ENCODE data around the gene PLAC8L1. TPM values are rescaled to one million over a fixed set of nuclear protein-coding genes. Genes with fewer than 3 reads are reported as not detected.
A peak's percentile ranks its signal among the peaks of the same experiment; 100 is the strongest.

PLAC8L1 gene
- total and polyA plus RNA-seq, 2 of the 8 experiments (the other 6 are each of a cell fraction or from before 2014, with no cell fraction given), result 0.42 TPM; not detected in 1

GRCh38 chr5:146072595-146072994 is 32.8 kb downstream of the PLAC8L1 start:
- Histone ChIP-seq H3K36me3 (ENCODE audit: control insufficient read depth in 2 of 4, insufficient read depth in 4 of 4, low read length in 3 of 4) (no peaks in the 10 kb centered on the region), H3K27me3 (replicated peaks in 1 of 4; ENCODE audit: control insufficient read depth in 3 of 4, extremely low read depth in 1 of 4, insufficient read depth in 3 of 4, low read length in 3 of 4) (no peaks in the 10 kb centered on the region; a peak in 2 of 7 replicates), H3K23me2 (ENCODE audit: low read depth, low read length) (peaks cover 5% of the 10 kb centered on the region; the same call in 1 of the 2 replicates), H2BK120ac (replicated peaks; ENCODE audit: low read depth, low read length) (no peak overlapping the region), H3K9ac (replicated peaks in 1 of 4; ENCODE audit: extremely low read depth in 1 of 4, low read depth in 3 of 4, low read length in 3 of 4) (no peak overlapping the region), H3K23ac (ENCODE audit: insufficient read length) (no peak overlapping the region), H3K79me2 (ENCODE audit: control insufficient read depth in 1 of 2, insufficient read depth in 2 of 2, low read length in 2 of 2) (no peaks in the 10 kb centered on the region), H3K27ac (ENCODE audit: low read depth, low read length) (no peak overlapping the region), H4K8ac (ENCODE audit: extremely low read depth, insufficient read depth, low read length) (no peak overlapping the region), H3K56ac (replicated peaks; ENCODE audit: insufficient read length, low read depth, low read length) (no peak overlapping the region), H3K4me2 (ENCODE audit: insufficient read depth in 1 of 2, low read depth in 2 of 2, low read length in 2 of 2) (peak overlapping the region; percentile 61 to 82; a peak in 2 of 4 replicates), H3K14ac (ENCODE audit: insufficient read length) (no peak overlapping the region), H3K4me1 (replicated peaks in 1 of 4; ENCODE audit: control insufficient read depth in 3 of 4, insufficient read depth in 4 of 4, low read length in 3 of 4) (peaks cover 6 to 24% (median 15%) of the 10 kb centered on the region in 4 experiments; a peak in 6 of 7 replicates), H2BK20ac (ENCODE audit: low read length) (no peak overlapping the region), H4K91ac (replicated peaks; ENCODE audit: insufficient read length, low read length) (no peak overlapping the region), H2AK5ac (ENCODE audit: low read depth, low read length) (no peak overlapping the region), H2BK5ac (ENCODE audit: low read depth, low read length) (no peak overlapping the region), H4K20me1 (replicated peaks in 1 of 2; ENCODE audit: control insufficient read depth in 1 of 2, insufficient read depth in 2 of 2, low read length in 2 of 2) (no peaks in the 10 kb centered on the region), H4K5ac (ENCODE audit: insufficient read length, low read depth, low read length) (no peak overlapping the region), H3K4me3 (ENCODE audit: extremely low read depth in 1 of 4, insufficient read depth in 2 of 4, low read depth in 3 of 4, low read length in 4 of 4) (peak overlapping the region in 1 of 4 experiments; percentile 35; a peak in 1 of 8 replicates), H2AFZ (ENCODE audit: low read length) (no peak overlapping the region), H3K4ac (replicated peaks; ENCODE audit: insufficient read length, low read depth, low read length) (no peak overlapping the region), H2BK12ac (ENCODE audit: low read depth, low read length) (no peak overlapping the region), H3K79me1 (ENCODE audit: low read depth, low read length) (no peaks in the 10 kb centered on the region), H2BK15ac (ENCODE audit: low read length) (no peak overlapping the region), H3K9me3 (ENCODE audit: insufficient read depth in 2 of 2, low read depth in 1 of 2, low read length in 1 of 2) (no peaks in the 10 kb centered on the region), H3K18ac (ENCODE audit: extremely low read depth, low read length) (no peak overlapping the region)
- FAIRE-seq, result no peak
- WGBS, 2 experiments (ENCODE audit: extremely low coverage in 1 of 2, insufficient coverage in 1 of 2, insufficient read length in 1 of 2, insufficient replicate concordance in 2 of 2, low coverage in 1 of 2, low lambda C conversion rate in 2 of 2, missing lambda C conversion rate in 1 of 2), result 77% methylated on average over 2 of the region's 2 CpGs; no CpG with 5 or more reads in 1 of the 2 experiments
- DNase-seq (ENCODE audit: low read depth in 1 of 2, low spot score in 2 of 2), result no peak
- ChIA-PET CTCF (ENCODE audit: partially characterized antibody) (interaction anchor here (0.6 kb wide), 1 partner anchor 17 kb away, joined by 3 read pairs; no protein-coding TSS in a partner anchor), POLR2A (ENCODE audit: partially characterized antibody) (interaction anchor here (1.0 to 1.9 kb wide), 2 partner anchors 9 to 247 kb away, joined by 3 to 5 read pairs; no protein-coding TSS in a partner anchor)
- TF ChIP-seq KDM5A (IDR thresholded peaks at IDR 0.05; ENCODE audit: low read length), result no peak
- TF ChIP-seq, protein P1, sequence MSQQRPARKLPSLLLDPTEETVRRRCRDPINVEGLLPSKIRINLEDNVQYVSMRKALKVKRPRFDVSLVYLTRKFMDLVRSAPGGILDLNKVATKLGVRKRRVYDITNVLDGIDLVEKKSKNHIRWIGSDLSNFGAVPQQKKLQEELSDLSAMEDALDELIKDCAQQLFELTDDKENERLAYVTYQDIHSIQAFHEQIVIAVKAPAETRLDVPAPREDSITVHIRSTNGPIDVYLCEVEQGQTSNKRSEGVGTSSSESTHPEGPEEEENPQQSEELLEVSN (IDR thresholded peaks at IDR 0.05), result no peak
- TF ChIP-seq RFX5 (IDR thresholded peaks at IDR 0.05; ENCODE audit: borderline replicate concordance, low read depth, low read length), result no peak
- no peak for TF ChIP-seq KDM1A (IDR thresholded peaks at IDR 0.05; ENCODE audit: borderline replicate concordance, low read length)
- TF ChIP-seq, protein P2, sequence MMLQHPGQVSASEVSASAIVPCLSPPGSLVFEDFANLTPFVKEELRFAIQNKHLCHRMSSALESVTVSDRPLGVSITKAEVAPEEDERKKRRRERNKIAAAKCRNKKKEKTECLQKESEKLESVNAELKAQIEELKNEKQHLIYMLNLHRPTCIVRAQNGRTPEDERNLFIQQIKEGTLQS (IDR thresholded peaks at IDR 0.05; ENCODE audit: insufficient read depth, low read depth, low read length), result no peak
- no peak for TF ChIP-seq SUZ12 (IDR thresholded peaks at IDR 0.05; ENCODE audit: low read length)
- no peak for TF ChIP-seq SRF (IDR thresholded peaks at IDR 0.05; ENCODE audit: low read depth, low read length)
- no peak for TF ChIP-seq PHF8 (conservative IDR thresholded peaks at IDR 0.05; ENCODE audit: low read depth, low read length)

Measured in H1 (cell line).